Fibroblast of skin of right biceps (primary cell): ENCODE results near the gene DMD.
A peak's percentile ranks its signal among the peaks of the same experiment; 100 is the strongest.
"Not testable (repeated sequence)": the region's sequence is repeated elsewhere in the genome, so short reads cannot be mapped to it uniquely, and the experiment has no call there.

Source experiments
- DNase-seq: peaks from one replicate; pipeline ENCODE4 v3.0.0-alpha.2; 2013

Gene DMD

DNA sequence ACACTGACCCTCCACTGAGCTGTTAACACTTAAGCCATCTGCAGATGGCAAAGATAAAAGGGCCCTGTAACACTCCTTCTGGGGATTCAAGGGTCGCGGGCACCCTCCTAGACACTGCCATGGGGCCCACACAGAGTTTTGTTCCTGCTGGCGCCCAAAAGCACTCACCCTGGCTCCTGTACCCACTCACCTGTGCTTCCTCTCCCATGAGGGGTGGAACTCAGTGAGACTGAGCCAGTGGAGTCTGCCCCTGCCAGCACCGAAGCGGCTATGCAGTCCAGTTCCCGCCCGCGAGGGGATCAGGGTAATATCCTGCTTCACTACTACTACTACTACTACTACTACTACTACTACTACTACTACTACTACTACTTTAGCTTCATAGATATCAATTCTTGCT is 1827.4 kb downstream of the DMD start:
- DNase-seq = no peak

DNA sequence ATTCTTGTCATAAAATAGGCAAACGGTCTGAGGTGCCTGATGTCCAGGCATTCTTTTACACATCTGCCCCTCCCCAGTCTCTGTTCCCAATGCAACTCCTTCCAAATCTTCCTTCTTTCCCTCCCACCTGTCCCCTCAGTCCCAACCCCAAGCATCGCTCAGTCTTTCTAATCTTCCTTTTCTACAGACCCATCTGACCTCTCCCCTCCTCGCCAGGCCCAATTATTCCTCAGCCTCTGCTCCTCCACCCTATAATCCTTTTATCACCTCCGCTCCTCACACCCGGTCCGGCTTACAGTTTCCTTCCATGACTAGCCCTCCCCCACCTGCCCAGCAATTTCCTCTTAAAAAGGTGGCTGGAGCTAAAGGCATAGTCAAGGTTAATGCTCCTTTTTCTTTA is 1832.4 kb downstream of the DMD start:
- DNase-seq = not testable (repeated sequence)

DNA sequence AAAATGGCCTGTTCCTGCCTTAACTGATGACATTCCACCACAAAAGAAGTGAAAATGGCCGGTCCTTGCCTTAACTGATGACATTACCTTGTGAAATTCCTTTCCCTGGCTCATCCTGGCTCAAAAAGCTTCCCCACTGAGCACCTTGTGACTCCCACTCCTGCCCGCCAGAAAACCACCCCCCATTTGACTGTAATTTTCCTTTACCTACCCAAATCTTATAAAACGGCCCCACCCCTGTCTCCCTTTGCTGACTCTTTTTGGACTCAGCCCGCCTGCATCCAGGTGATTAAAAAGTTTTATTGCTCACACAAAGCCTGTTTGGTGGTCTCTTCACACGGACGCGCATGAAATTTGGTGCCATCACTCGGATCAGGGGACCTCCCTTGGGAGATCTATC is 1833.5 kb downstream of the DMD start:
- not testable (repeated sequence) for DNase-seq

DNA sequence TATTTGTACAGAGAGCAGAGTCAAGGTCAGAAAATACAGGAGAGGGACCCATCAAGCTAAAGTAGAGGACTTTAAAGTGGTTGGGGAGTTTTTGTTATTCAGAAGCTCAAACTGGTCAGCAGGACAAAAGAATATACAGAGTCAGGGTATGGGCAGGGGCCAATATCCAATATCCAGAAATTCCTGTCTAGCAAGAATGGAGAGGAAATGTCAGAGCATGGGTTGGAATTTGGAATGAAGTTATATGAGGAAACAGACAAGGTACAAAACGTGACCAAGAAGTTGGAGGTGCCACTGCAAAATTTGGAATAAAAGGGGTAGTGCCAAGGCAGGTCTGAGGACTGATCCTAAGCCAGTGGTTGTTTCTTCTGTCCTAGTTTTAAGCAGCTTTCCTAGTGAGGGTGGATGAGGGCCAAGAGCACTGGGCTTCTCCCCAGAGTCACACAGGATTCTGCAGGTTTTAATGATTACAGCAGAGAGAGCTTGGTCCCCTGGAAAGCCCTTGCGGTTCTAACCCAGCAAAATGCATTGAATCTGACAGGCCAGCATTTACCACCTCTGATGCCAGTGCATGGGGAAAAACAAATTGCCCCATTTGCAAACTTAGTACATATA is 1834.8 kb downstream of the DMD start:
- no peak for DNase-seq

DNA sequence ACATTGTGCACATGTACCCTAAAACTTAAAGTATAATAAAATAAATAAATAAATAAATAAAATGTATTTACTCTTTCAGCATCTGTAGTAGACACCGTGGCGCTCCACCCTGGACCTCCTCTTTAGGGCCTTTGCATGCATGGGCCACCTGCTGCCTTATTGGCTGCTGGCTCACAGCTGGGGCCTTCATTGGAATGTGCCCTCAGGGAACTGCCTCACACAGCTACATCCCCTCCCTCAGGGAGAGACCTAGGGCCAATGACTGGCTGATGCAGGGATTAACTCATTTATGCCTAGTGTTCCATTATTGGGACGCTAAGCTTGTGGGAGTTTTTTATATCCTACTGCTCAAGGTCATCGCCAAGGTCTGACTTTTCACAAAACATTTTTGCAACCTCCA is 1836.6 kb downstream of the DMD start:
- DNase-seq = no peak

DNA sequence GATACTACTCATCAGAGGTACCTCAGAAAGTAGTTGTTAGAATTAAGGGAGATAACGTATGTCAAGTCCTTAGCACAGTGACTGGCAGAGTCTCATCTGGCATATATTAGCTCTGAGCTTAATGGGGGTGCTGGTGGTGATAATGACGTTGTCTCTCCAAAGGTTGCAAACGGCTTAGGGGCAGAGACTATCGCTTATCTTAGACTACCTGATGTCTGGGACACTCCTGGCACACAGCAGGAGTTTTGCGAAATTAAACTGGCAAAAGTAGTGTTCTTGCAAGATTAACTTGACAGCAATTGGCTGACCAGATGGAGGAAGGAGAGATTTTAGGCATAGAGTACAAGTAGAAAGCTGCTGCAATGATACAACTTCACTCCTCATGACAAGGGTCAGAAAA is 1839.4 kb downstream of the DMD start:
- no peak for DNase-seq

DNA sequence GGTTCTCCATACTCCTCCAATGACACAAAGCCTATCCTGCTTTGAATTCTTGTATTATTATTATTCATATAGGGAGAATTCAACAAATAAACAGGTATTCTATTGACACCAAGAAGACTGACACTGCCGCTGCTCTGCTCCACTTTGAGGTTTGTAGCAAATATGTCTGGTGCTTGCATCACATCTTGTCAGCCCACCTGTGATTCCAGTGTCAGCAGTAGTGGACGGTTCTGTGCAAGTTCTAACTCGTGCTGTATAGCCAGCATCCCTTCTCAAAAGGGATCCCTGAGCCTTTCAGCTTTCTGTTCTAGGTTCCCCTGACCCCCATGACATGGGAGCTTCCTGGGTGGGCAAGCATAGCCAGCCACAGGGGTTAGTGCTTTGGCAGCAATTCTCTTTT is 1843.5 kb downstream of the DMD start:
- DNase-seq = no peak

DNA sequence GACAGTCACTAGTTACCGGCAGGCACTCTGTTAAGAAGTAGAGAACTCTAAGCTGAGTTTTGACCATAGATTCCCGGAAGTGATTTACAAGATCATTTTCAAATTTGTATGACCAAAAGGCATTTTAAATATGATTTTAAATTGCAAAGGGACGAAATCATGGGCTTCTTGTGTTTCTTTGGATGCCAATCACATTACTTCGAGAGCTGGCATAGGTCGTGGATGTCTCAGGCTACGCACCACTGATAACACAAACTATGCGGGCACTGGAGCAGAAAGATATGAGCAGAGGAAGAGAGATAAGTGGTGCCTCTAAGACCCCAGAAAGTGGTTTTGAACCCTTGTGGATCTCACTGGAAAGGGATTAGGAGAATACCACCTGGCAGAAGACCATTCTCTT is 1845.3 kb downstream of the DMD start:
- DNase-seq = no peak

DNA sequence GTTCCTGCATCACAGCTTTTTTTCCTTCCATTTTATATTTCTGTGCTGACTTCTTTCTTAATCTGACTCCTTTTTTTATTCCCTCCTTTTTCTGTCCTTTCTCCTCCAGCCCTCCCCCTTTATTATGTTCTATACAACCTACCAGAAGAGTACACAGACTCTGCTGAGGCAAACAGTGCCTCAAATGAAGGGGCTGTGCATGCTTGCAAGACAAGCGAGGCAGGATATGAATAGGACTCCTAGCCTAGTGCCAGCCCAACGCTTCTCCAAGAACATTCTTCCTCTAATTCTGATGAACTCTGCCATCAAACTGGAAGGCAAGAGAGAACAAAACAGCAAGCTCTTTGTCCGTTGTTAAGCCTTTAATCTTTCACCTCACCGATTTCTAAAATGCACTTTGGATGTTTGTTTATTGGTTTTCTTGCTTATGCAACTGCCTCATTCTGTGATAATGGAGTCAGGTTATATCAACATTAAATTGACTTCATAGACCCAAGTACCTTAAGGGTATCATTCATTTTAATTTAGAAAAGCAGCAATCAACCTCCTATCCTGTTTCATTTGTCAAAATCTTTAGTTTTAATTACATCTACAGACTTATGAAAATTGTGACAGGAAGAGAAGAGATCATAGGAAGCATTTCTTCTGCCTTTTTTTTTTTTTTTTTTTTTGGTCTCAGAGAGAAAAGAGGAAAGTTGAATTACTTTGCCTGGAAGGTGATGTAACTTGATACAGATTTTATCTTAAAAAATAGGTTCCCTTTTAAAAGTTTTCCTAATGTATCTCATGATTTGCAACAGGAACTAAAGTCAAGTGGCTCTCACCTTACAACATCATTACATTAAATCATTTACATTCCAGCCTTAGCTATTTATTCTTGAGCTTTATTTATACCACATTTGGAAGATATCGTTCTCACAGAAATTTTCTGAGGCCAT is 1854.8 kb downstream of the DMD start:
- DNase-seq = no peak

DNA sequence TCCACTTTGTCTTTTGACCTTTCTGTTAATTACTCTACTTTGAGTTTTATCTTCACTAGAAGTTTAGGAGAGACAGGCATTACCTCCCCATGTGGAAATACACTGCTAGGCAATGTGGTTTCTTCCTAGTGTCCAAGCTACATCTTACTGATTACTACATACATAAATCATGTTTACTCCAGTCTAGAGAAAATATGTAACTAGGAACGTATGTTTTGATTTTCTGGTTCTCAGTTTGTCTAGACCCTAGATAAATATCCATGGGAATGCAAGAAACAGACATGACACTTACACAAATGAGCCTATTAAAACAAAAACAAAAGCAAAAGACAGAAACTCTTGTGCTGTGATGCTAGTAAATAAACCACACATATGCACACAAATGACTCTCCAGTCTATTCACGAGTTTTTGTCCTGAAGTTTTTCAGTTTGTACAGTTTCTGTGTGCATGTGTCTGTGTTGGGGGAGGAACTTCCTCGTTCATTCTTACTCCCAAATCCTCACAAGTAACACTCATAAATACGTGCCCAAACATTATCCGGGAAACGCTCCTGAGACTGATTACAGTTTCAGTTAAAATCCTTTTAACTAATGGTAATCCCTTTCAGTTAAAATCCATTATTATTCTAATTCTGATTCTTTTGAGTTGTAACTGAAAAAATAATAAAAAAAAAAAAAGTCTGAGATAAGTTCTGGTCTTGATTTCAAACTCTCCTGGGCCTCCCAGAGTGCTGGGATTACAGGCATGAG is 1856.0 kb downstream of the DMD start:
- DNase-seq = no peak

DNA sequence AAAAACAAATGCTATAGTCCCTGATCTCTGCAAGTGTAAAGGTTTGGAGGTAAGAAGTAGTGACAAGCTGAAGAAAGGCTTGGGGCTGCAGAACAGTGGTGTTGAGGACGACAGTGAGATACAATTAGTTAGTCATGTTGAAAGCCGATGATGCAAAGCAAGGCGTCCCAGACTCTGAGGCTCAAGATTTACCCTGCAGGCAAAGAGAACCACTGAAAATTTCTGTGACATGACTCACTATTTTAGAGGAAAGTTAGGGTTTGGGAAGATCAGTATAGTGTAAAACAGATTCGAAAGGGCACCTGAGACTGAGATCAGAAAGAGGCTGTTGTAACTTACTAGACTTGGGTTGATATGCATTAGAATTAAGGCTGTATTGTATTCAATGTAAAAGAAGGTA is 1858.3 kb downstream of the DMD start:
- DNase-seq = peak; percentile 78

DNA sequence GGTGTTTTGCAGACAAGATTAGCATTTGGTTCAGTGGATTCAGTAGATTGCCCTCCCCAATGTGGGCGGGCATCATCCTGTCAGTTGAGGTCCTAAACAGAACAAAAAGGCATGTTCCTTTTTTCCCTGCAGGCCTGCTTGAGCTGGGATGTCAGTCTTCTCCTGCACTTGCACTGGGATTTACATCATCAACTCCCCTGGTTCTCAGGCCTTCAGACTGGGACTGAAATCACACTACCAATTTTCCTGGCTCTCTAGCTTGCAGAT is 1860.6 kb downstream of the DMD start:
- DNase-seq = no peak

DNA sequence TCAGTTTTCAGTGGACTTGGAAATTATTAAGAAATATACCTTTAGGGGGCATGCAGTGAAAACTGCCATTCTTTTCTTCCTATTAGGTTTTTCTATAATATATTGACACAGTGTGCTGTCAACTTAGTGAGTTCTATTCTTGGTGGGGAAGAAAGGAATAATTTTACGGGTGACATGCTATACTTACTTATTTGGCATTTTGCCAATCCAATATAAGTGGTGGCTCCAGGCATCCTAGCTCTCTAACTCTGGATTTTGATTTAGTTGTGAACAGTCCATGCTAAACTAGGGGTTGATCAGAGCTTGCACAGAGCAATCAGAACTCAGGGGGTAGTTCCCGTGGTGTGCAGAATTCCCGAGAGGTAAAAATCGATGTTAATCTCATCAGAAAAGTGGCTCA is 1861.8 kb downstream of the DMD start:
- no peak for DNase-seq

DNA sequence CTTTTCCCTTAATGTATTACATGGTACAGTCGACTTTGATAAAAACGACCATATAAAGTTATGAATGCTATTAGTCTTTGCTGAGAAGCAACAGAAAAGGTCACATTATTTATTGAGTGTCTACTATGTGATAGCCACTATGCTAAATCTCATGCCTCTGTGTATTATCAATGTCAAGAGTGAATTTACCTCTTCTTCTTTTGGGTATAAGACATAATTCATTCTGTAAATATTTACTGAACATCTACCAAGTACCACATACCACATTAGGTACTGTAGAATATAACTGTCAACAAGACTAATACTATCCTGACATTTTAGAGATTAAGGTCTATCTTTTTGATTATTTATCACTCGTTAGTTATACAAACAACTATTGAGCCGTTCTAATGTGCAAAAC is 1870.8 kb downstream of the DMD start:
- no peak for DNase-seq

DNA sequence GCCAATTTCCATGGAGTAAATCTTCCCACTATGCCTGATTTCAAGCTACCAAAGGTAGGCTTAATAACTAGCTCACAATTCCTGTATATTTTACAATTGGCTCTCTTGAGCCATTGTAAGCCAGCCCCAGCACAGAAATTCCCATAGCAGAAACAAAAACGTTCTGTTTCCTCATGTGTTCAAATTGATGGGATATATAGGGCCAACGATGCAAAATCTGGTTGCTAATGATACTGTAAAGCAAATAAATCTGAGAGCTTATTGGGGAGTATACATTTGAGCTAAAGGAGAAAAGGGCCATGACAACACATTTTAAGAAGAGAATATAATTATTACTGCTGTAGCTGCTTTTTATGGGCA is 1872.4 kb downstream of the DMD start:
- DNase-seq = no peak

DNA sequence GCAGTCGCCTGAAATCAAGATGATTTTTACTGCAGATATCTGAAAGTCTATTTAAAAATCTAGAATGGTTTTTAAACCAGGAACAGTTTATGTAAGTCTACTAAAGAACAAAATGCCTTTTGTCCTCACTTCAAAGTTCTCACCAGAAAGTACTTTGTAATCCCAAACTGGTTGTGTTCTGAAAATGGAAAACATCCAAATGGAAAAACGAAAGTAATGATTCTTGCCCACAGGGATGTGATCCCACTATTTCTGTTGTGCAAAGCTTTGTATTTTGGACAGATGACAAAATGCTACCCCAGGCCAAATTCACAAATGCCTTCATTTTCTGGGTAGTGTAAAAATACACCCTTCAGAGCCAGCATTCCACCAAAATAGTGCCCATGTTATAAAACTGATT is 1874.0 kb downstream of the DMD start:
- DNase-seq = no peak

DNA sequence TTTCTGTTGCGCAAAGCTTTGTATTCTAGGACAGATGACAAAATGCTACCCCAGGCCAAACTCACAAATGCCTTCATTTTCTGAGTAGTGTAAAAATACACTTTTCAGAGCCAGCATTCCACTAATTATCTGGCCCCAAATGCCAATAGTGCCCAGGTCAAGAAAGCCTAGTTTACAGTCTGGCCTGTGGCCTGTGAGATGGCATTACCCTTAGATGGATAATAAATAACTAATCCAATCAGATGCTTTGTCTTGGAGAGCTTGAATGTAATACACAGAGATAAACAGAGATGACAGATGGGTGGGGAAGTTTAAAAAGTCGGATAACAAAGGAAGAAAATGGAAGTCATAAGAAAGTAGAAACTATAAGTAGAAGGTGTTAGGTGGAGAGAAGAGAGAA is 1874.9 kb downstream of the DMD start:
- DNase-seq = no peak

DNA sequence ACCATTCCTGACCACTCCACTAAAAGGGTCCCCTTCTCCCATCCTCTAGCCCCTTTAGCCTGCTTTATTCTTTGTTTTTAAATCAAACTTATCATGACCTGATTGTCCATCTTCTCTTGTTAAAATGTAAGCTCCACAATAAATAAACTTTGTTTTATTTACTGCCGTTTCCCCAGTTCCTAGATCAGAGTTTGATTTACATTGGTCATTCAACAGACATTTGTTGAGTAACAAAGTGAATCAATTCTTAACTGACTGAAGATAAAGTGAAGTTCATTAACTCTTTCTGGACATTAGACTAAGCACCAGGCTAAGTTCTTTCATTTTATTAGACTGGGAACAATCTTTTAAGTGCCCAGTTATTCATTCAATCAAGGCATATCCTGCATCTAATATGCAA is 1876.4 kb downstream of the DMD start:
- DNase-seq = no peak

DNA sequence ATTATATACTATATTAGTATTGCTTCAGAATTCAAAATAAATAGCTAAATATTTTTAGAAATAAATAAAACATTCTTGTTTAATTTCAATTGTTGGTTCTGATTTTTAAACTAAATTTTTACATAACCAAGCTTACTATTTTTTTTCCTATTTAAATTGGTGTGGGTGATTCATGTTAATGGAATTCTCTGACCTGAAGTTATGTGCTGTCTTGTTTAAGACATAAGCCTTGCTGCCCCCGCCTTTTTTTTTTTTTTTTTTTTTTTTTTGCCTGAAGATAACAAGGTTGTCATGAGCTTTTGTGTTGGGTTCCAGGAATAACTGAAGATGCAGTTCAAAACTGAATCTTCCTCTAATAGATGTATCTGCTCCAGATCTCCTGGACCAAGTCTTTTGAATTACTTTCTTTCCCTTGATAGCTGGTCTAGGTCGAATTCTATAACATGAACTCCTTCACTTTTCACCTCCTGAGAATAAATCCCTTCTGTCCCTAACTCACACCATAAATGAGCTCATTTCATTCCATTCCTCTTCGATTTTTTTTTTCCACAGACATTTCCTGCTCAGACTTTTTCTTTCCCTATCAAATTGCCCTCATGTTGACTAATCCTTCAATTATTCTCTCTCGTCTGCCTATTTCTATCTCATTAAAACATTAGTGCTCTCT is 1878.1 kb downstream of the DMD start:
- DNase-seq = peak; percentile 86

DNA sequence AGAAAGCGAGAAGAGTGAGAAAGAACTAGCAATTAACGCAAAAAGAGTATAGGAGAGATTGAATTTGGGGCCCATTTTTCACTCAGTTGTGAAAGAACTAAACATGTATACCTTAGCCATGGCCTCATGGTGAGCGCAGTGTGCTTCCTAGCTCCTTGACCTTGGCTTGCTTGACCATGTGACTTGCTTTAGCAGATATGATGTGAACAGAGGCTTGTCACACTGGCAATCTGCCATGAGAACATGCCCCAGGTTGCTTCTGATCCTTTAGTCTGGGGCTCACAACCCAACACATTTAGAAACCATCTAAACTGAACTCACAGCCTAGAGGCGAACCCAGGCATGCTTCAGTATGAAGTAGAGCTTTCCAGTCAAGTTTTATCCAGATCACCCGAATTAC is 1879.4 kb downstream of the DMD start:
- no peak for DNase-seq

DNA sequence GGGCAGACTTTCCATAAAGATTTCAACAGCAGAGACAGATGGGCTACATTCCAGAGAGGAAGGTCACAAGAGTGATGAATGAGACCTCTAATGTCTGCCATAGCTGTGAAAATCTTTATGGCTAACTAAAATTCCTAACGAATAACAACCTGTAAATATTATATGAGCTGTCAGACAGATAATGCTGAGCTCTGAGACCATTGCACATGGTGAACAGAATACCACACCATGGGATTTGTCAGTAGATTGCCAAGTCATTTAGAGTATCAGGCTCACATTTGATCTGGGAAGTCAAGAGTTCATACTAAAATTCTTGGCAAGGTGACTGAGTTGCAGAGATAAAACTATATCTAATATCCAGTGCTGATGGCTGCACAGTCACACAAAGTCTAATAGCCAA is 1880.3 kb downstream of the DMD start:
- peak; percentile 86 for DNase-seq

DNA sequence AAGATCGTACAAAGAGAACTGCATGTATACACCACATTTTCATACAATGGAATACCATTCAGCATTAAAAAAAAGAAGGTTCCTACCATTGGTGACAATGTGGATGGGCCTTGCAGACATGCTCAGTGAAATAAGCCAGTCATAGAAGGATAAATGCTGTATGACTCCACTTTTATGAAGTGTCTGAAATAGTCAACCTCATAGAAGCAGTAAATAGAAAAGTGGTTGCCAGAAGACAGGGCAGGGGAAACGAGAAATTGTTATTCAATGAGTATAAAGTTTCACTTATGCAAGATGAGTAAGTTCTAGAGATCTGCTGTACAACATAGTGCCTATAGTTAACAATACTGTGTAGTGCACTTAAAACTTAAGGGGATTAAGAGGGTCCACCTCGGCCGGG is 1882.1 kb downstream of the DMD start:
- DNase-seq = peak; percentile 28

DNA sequence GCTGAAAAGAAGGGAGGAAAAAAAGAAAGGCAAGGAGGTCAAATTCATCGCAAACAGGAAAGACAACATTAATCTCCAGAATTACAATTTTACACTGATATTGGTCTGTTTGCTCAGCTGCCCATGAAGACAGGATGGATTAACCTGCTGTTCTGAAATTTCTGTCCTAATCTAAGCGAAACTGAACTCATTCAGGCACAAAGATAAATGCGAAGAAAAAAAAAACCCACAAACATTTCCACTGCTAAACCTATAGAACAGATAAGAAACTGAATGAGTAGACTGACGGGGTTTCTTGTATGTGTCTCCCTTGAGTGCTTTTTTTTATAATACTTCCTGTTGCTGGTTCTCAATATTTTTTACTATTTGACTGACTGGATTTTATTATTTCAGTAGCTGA is 1887.7 kb downstream of the DMD start:
- no peak for DNase-seq

DNA sequence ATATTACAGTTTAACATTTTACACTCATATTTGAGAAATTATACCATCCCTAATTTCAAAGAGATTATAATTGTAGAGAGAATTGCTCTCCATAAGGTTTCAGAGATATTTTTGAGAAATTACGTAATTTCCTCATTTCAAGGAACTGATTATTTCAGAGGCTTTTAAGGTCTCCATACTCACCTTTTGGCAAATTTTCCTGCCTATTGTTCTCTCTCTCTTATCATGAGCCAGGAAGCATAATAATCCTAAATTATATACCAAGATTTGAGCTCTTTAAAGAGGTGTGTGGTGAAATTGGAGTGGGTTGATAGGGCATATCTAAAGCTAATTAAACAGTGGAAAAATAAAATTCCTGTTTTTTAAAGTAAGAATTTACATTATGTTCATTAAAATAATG is 1890.6 kb downstream of the DMD start:
- DNase-seq = no peak
